Left lung (tissue), 10 donors: ENCODE data around the gene FKRP. TPM values are rescaled to one million over a fixed set of nuclear protein-coding genes. Genes with fewer than 3 reads are reported as not detected.

Experiments
- ATAC-seq: fragments of 200-7000 bp; cut with Tn5 transposase; one replicate; pipeline ENCODE4 v1.9.1; 2020; ENCODE audit warnings: moderate library complexity
- DNase-seq, 4 donors: peaks; one replicate each; pipeline ENCODE4 v3.0.0-alpha.2; 2013 to 2020
- H3K27ac ChIP-seq, 2 donors: fragments of 200-600 bp; sonication (generic) in 1 of 2; one replicate each; pipeline versions ENCODE4 v1.5.0 to v1.8.0; 2020 to 2021
- H3K27me3 ChIP-seq, 2 donors: fragments of 200-600 bp; sonication (generic) in 1 of 2; one replicate each; pipeline versions ENCODE4 v1.5.0 to v1.8.0; 2020 to 2021
- H3K36me3 ChIP-seq, 2 donors: fragments of 200-600 bp; sonication (generic) in 1 of 2; one replicate each; pipeline versions ENCODE4 v1.5.0 to v1.8.0; 2020 to 2021
- H3K4me1 ChIP-seq, 2 donors: fragments of 200-600 bp; one replicate each; pipeline ENCODE4 v1.8.0; 2021
- H3K4me3 ChIP-seq, 2 donors: fragments of 200-600 bp; sonication (generic) in 1 of 2; one replicate each; pipeline versions ENCODE4 v1.5.0 to v1.8.0; 2020 to 2021; ENCODE audit warnings: mild to moderate bottlenecking in 1 of 2
- H3K9me3 ChIP-seq, 2 donors: fragments of 200-600 bp; sonication (generic) in 1 of 2; one replicate each; pipeline versions ENCODE4 v1.5.0 to v1.8.0; 2020 to 2021
- CTCF ChIP-seq, 2 donors: fragments of 200-600 bp; sonication (generic) in 1 of 2; IDR thresholded peaks; one replicate each; pipeline versions ENCODE4 v1.5.0 to v1.8.0; 2021; ENCODE audit warnings: antibody characterized with exemption in 2 of 2
- intact Hi-C, 2 donors: fragments of 100-400 bp; cut with DNase I; formaldehyde crosslinking; loops; one replicate each; pipeline versions ENCODE4 v1.11.2 to v1.14.2; 2022
- polyA plus RNA-seq, 6 donors: library from polyadenylated mRNA; unstranded; fragments of 120-200 nt; gene quantifications; one replicate each; pipeline ENCODE4 v1.2.1, GENCODE V29; 2013; ENCODE audit not compliant: insufficient read length in 6 of 6
- total RNA-seq, 2 donors: library from RNA; stranded (reverse); fragmentation: NEBNext Ultra II Directional; extraction: Animal tissue kit (Norgen Biotek cat#: 25700); gene quantifications; one replicate each; pipeline ENCODE4 v1.2.1, GENCODE V29; 2021
- donor health status: DM: no; HTN: yes; CAD: no.
- donor health status: DM: no; HTN: no; CAD: no.

Gene FKRP
- total and polyA plus RNA-seq, 8 donors: 18.8 to 29.6 (median 23.2) TPM

- ATAC-seq (no peak), DNase-seq (no peak)
- peaks cover 25 to 57% of the 10 kb centered on the region in 2 donors for H3K4me1 ChIP-seq
- H3K27me3 ChIP-seq: no peaks in the 10 kb centered on the region
- H3K9me3 ChIP-seq: no peaks in the 10 kb centered on the region
- H3K36me3 ChIP-seq: peaks cover 0 to 65% of the 10 kb centered on the region in 2 donors
- TF ChIP-seq CTCF (IDR thresholded peaks at IDR 0.05): no peak
- intact Hi-C loops: no loop called here
- no peak overlapping the region for H3K4me3 ChIP-seq
- H3K27ac ChIP-seq: no peak overlapping the region
Observed at GRCh38 chr19:46782355-46783019, 36.6 kb downstream of the FKRP start.

- DNase-seq: no peak
- Histone ChIP-seq H3K4me3 (peak overlapping the region in 1 of 2 donors; percentile 91), H3K4me1 (peaks cover 25 to 48% of the 10 kb centered on the region in 2 donors), H3K36me3 (peaks cover 0 to 54% of the 10 kb centered on the region in 2 donors), H3K27ac (peak overlapping the region; percentile 59 to 85), H3K27me3 (no peaks in the 10 kb centered on the region), H3K9me3 (no peaks in the 10 kb centered on the region)
- no peak for ATAC-seq
- intact Hi-C loops: no loop called here
- no peak for TF ChIP-seq CTCF (IDR thresholded peaks at IDR 0.05)
Observed at GRCh38 chr19:46783670-46784069, 37.8 kb downstream of the FKRP start.

GRCh38 chr19:46784262-46785053 is 38.6 kb downstream of the FKRP start:
- no peaks in the 10 kb centered on the region for H3K9me3 ChIP-seq
- peaks cover 0 to 46% of the 10 kb centered on the region in 2 donors for H3K36me3 ChIP-seq
- peaks cover 25 to 48% of the 10 kb centered on the region in 2 donors for H3K4me1 ChIP-seq
- no peaks in the 10 kb centered on the region for H3K27me3 ChIP-seq
- intact Hi-C loops: no loop called here
- TF ChIP-seq CTCF (IDR thresholded peaks at IDR 0.05): no peak
- H3K4me3 ChIP-seq: peak overlapping the region; percentile 5 to 91
- ATAC-seq: peak; percentile 67
- H3K27ac ChIP-seq: peak overlapping the region; percentile 59 to 85
- DNase-seq: peak; percentile 59 to 93 (median 86)

- Histone ChIP-seq H3K4me1 (peaks cover 25 to 45% of the 10 kb centered on the region in 2 donors), H3K27me3 (no peaks in the 10 kb centered on the region), H3K4me3 (peak overlapping the region; percentile 65 to 91), H3K27ac (peak overlapping the region; percentile 85 to 93), H3K36me3 (peaks cover 0 to 37% of the 10 kb centered on the region in 2 donors), H3K9me3 (no peaks in the 10 kb centered on the region)
- no peak for TF ChIP-seq CTCF (IDR thresholded peaks at IDR 0.05)
- ATAC-seq (no peak), DNase-seq (no peak)
- intact Hi-C loops: no loop called here
Observed at GRCh38 chr19:46785054-46785979, 39.5 kb downstream of the FKRP start.
